Measurements from ENCODE around the gene MPP2. TPM values are rescaled to one million over a fixed set of nuclear protein-coding genes. Genes with fewer than 3 reads are reported as not detected.
A peak's percentile ranks its signal among the peaks of the same experiment; 100 is the strongest.

The MPP2 gene
- total and polyA plus RNA-seq, 2 of the 13 experiments (the other 11 are each of a cell fraction or from before 2014, with no cell fraction given), result 0.20 to 1.7 TPM

- Histone ChIP-seq H3K4me2 (ENCODE audit: low read depth, low read length) (peak within 1 kb of the TSS; percentile 73), H3K36me3 (replicated peaks in 1 of 2; ENCODE audit: control insufficient read depth in 1 of 2, insufficient read depth in 2 of 2, low read length in 2 of 2) (no peaks in the 10 kb centered on the region), H2AFZ (ENCODE audit: low read length) (no peak within 1 kb of the TSS), H4K20me1 (ENCODE audit: insufficient read depth, low read length) (no peaks in the 10 kb centered on the region), H3K4me1 (ENCODE audit: insufficient read depth, low read length) (peaks cover 21% of the 10 kb centered on the region), H3K4me3 (replicated peaks in 1 of 3; ENCODE audit: insufficient read depth in 1 of 3, low read depth in 2 of 3, low read length in 3 of 3) (peak within 1 kb of the TSS; percentile 50 to 73 (median 66)), H3K27me3 (ENCODE audit: control insufficient read depth in 1 of 2, insufficient read depth in 2 of 2, low read length in 2 of 2) (peaks cover 3 to 35% of the 10 kb centered on the region in 2 experiments; a peak in 4 of 5 replicates), H3K27ac (ENCODE audit: extremely low read length, insufficient read depth, low read length) (no peak within 1 kb of the TSS), H3K79me2 (ENCODE audit: insufficient read depth, low read length) (no peaks in the 10 kb centered on the region), H3K9me3 (ENCODE audit: low read length) (no peaks in the 10 kb centered on the region), H3K9ac (ENCODE audit: insufficient read depth, low read depth, low read length) (no peak within 1 kb of the TSS)
- ChIA-PET POLR2A (interaction anchor here (1.4 kb wide), 1 partner anchor 55 kb away, joined by 3 read pairs; the partner anchor contains the start of gene DUSP3), CTCF (ENCODE audit: low intra/inter-chr PET ratio, low total read pairs) (no interaction called here)
- WGBS (ENCODE audit: low lambda C conversion rate), result 12% methylated on average over 25 of the region's 87 CpGs
- intact Hi-C loops (cut with micrococcal nuclease; ENCODE audit: unreplicated experiment), result no loop called here
- peak; percentile 72 for ATAC-seq
- no peak for FAIRE-seq
- DNase-seq (ENCODE audit: low spot score), result no peak
- in situ Hi-C loops (cut with HindIII; ENCODE audit: extremely low pct_ligation_motif_present, low pct_unique_long_range_greater_than_20kb), result no loop called here
- BruUV-seq (replicated peaks), result no TSS peak
- TF ChIP-seq ZNF335 (CRISPR knock-in tag; IDR thresholded peaks at IDR 0.05) (no peak), EP300 (IDR thresholded peaks at IDR 0.05; ENCODE audit: low read depth in 2 of 2, low read length in 2 of 2) (no peak), EP300 (CRISPR knock-in tag; IDR thresholded peaks at IDR 0.05; ENCODE audit: borderline replicate concordance) (no peak), KDM6A (CRISPR knock-in tag; IDR thresholded peaks at IDR 0.05; ENCODE audit: low read depth) (no peak), ZNF24 (IDR thresholded peaks at IDR 0.05) (no peak), ZNF674 (CRISPR knock-in tag; IDR thresholded peaks at IDR 0.05; ENCODE audit: low read depth) (no peak), ZNF605 (CRISPR knock-in tag; IDR thresholded peaks at IDR 0.05) (no peak), UBTF (CRISPR knock-in tag; IDR thresholded peaks at IDR 0.05) (peak; percentile 52; the same call in 1 of the 2 replicates), ZNF350 (CRISPR knock-in tag; IDR thresholded peaks at IDR 0.05; ENCODE audit: borderline replicate concordance, low read depth) (no peak), ZNF768 (CRISPR knock-in tag; IDR thresholded peaks at IDR 0.05) (no peak), DR1 (CRISPR knock-in tag; IDR thresholded peaks at IDR 0.05) (0 out of 2 replicates have a peak, but pooled peaks have one; percentile 35), ATF1 (CRISPR knock-in tag; IDR thresholded peaks at IDR 0.05) (no peak), ZNF580 (CRISPR knock-in tag; IDR thresholded peaks at IDR 0.05; ENCODE audit: borderline replicate concordance, low read depth) (no peak), FIP1L1 (IDR thresholded peaks at IDR 0.05; ENCODE audit: borderline replicate concordance, insufficient read depth, low read depth, low read length) (no peak), HMGXB4 (CRISPR knock-in tag; IDR thresholded peaks at IDR 0.05; ENCODE audit: borderline replicate concordance in 1 of 2, low read depth in 1 of 2) (no peak), ESRRA (CRISPR knock-in tag; IDR thresholded peaks at IDR 0.05; ENCODE audit: low read depth) (no peak), ZKSCAN1 (IDR thresholded peaks at IDR 0.05; ENCODE audit: low read length) (no peak)
Measured at GRCh38 chr17:43832976-43833829, 74.1 kb downstream of the MPP2 start, which contains the start of gene MPP3. Gene MPP3 (minus strand): TSS chr17:43833146. CDS start chr17:43831906, 1,240 bp downstream.

Measured in HepG2 (cell line).